GM20000 (cell line): ENCODE measurements around the gene HDAC1.

Experiments
- DNase-seq: peaks from one replicate; pipeline ENCODE4 v3.0.0; 2012; ENCODE audit warnings: low spot score
- TF ChIP-seq, protein P1 (sequence below): IDR thresholded peaks from 2 replicates; pipeline ENCODE4 v1.5.1; 2012; ENCODE audit warnings: mild to moderate bottlenecking, control low read depth; ENCODE audit errors: extremely low read depth, missing control alignments

HDAC1 gene

DNA sequence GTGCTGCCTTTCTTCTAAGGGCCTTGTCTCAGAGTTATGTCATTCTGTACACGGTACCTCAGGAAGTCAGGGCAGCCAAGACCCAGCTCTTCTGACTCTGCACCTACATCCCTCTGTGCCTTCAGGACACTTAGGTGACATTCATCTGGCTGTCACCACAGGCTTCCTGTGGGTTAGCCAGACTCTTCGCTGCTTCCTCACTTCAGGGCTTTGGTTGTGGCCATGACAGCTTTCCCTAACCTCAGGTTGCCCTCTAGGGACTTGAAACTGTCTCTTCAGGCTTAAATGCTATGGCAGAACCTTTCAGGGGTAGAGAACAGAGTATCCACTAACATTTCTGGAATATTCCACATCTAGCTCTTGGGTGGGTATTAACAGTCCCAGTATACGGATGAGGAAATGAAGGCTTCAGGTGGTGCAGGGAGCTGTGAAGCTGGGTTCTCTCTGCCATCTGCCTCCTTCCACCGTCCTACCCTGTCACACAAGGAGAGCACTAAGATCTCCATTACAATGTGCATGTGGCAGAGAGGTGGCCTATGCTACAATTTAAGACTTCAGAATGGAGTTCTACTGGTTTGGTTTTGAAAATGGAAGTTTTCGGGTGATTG, 80.4 kb downstream of the HDAC1 start:
- DNase-seq: peak; percentile 44
- TF ChIP-seq, protein P1, sequence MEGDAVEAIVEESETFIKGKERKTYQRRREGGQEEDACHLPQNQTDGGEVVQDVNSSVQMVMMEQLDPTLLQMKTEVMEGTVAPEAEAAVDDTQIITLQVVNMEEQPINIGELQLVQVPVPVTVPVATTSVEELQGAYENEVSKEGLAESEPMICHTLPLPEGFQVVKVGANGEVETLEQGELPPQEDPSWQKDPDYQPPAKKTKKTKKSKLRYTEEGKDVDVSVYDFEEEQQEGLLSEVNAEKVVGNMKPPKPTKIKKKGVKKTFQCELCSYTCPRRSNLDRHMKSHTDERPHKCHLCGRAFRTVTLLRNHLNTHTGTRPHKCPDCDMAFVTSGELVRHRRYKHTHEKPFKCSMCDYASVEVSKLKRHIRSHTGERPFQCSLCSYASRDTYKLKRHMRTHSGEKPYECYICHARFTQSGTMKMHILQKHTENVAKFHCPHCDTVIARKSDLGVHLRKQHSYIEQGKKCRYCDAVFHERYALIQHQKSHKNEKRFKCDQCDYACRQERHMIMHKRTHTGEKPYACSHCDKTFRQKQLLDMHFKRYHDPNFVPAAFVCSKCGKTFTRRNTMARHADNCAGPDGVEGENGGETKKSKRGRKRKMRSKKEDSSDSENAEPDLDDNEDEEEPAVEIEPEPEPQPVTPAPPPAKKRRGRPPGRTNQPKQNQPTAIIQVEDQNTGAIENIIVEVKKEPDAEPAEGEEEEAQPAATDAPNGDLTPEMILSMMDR: no peak

DNA sequence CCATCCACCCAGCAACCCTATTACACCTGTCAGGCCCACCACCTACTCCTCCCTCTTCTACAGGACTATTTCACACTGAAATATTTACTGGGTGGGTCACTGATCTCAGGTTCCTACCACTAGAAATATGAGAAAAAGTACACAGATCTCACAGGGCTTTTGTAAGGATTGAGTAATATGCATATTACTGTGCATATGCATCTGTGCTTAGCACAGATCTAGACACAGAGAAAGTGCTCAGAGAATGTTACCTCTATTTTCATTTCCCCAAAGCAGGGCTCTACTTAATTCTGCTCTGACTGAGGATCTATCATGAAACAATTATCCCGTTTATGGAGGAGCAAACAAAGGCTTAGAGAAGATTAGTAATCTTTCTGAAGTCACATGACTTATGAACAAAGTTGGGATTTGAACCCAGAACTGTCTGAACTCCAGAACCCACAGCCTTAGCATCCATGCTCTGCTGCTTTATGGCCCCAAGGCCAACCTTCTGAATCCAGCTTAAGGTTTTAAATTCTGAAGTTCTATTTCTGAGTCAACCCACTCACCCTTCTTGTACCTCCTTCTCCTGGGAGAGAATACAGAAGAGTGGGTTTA, 82.2 kb downstream of the HDAC1 start:
- TF ChIP-seq, protein P1: no peak
- DNase-seq: no peak

DNA sequence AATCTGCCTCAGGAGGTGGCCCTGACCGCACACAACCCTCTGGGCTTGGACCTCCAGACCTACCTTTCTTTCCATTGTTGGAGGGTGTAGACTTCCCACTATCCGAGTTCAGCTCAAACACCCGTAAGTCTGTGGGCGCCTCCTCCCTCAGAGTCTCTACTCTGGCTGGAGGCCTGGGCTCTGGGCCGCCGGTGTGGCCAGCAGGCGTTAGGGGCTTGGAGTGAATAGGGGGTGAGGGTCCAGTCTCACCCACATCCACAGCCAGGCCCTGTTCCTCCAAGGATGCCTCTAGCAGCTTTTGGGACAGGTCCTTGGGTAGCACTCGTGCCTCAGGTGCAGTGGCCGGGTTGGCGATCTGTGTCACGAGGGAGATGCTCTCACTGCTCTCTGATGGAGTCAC, 84.3 kb downstream of the HDAC1 start:
- TF ChIP-seq, protein P1: no peak
- no peak for DNase-seq

DNA sequence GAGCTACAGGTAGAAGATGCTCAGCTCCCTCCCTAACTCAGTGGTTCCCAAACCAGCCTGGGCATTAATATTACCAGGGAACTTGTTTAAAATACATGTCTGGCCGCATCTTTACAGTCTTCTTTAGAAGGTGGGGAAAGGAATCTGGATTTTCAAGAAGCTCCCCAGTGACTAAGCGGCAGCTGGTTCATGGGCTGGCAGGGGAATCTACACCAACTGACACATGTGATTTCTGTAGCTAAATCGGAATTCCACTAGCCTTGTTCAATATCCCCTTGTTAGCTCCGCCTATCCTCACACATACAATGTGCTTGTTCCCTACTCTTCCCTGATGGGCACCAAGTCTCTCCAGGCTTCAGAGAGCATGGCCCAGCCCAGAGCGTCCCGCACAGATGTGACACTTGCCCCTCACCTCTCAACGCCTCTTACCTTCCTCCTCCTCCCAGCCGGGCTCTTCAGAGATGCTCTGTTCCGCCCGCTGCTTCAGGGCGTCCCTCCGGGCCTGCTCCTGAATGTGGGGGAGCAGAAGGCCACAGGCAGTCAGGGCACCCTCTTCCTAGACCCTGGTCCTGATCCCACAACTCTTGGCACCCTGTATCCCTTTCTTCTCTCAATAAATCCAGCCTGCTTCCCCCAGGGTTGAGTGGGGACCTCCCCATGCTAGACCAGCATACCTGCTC, 85.8 kb downstream of the HDAC1 start:
- no peak for DNase-seq
- TF ChIP-seq, protein P1: no peak

DNA sequence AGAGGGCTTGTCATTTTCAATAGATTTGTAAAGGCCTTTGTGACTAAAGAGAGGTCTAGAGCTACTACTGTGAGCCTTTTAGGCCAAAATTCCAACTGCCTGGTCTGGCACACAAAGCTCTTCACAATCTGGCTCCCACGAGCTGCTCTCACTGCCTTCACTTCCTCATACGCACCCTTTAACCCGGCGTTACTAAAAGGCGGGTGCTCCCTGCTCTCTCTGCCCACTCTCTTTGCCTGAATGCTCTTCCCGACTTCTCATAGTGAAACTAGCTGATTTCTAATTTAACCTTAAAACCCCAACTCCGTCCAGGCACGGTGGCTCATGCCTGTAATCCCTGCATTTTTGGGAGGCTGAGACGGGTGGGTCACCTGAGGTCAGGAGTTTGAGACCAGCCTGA, 88.2 kb downstream of the HDAC1 start:
- no peak for DNase-seq
- TF ChIP-seq, protein P1: no peak
